GM21786 (cell line): Measurements from ENCODE around the gene SRSF9.
"Not testable (repeated sequence)": the region's sequence is repeated elsewhere in the genome, so short reads cannot be mapped to it uniquely, and the experiment has no call there.

Source experiments
- ATAC-seq: cut with Tn5 transposase; IDR thresholded peaks from one replicate; pipeline ENCODE4 v1.9.1; 2021; ENCODE audit not compliant: unreplicated experiment

SRSF9 gene, protein sequence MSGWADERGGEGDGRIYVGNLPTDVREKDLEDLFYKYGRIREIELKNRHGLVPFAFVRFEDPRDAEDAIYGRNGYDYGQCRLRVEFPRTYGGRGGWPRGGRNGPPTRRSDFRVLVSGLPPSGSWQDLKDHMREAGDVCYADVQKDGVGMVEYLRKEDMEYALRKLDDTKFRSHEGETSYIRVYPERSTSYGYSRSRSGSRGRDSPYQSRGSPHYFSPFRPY

DNA sequence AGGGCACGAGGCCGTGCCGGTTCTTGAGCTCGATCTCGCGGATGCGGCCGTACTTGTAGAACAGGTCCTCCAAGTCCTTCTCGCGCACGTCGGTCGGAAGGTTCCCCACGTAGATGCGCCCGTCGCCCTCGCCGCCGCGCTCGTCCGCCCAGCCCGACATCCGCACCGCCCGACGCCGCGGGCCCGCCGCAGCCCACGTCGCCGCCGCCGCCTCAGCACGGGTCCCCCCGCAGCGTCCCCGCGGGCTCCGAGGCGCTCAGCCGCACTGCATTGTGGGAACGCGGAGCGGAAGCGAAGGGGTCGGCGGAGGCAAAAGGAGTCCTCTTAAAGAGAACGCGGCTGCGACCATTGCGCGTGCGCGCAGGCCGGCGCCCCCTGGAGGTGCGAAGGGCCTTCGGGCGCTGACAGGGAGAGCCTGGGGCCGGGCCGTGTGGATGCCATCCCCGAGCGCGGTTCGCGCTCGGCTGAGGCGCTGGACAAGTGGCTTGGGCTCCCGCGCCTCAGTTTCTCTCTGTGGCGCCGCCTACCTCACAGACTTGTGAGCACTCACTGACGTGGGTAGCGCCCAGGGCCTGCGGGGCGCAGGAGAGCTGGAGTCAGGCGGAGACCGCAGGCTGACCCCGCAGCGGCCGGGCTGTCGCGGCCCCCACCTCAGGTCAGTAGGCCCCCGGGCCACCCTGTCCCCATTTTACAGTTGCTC lies at the start of gene SRSF9:
Gene SRSF9, minus strand, starts transcription at position 299 of the 700 bp plus-strand sequence. Its CDS starts 139 bp downstream, at position 160.
- ATAC-seq: peak; percentile 88

DNA sequence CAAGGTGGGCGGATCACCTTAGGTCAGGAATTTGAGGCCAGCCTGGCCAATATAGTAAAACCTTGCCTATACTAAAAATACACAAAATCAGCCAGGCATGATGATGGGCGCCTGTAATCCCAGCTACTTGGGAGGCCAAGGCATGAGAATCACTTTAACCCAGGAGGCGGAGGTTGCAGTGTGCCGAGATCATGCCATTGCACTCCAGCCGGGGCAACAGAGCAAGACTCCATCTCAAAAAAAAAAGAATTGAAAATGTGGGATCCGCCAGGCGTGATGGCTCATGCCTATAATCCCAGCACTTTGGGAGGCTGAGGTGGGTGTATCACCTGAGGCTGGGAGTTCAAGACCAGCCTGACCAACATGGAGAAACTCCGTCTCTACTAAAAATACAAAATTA lies 49.8 kb upstream of the SRSF9 start:
- not testable (repeated sequence) for ATAC-seq

DNA sequence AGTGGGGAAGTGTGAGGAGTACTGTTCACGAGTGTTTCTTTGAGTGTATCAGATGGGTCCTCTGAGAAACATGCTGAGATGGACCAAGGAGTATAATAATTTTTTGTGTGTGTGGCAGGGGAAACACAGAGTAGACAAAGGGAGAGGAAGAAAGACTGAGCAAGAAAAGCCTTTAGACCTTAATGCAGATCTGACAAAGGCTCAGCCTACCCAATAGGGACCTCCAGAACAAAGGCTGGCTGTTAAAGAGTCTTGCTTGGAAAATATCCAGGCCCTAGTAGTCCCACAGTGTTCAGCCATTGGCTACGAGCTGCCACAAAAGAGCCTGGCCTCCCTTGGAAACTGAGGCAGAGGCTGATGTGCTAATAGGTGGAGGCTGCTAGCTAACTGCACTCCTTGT lies 45.9 kb upstream of the SRSF9 start:
- ATAC-seq: no peak

DNA sequence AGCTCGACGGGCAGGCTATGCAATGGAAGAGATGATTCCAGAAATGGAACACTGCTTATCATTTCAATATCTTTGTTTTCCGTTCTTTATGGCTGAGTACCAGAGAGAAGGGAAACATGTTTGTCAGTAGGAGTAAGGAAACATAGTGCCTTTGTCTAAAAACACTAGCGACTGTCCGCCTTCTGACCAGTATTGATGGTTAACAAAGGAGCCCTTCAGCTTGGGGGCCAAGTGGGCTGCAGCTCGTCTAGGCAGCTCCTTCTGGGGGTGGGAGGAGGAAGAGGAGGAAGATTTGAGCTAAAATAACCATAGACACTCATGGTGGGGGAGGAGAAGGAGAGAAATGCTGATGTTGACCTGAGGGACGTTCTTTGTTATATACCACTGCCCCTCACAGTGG lies 44.5 kb upstream of the SRSF9 start:
- no peak for ATAC-seq

DNA sequence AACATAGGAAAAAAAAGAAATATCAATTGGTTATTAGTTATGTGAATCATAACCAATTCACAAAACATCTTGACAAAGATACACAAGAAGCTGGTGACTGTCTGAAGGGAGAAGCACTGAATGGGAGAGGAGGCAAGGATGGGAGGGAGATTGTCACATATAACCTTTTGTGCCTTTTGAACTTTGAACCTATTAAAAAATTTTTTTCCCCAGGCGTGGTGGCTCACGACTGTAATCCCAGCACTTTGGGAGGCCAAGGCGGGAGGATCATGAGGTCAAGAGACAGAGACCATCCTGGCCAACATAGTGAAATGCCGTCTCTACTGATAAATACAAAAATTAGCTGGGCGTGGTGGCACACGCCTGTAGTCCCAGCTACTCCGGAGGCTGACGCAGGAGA lies 39.0 kb upstream of the SRSF9 start:
- no peak for ATAC-seq

DNA sequence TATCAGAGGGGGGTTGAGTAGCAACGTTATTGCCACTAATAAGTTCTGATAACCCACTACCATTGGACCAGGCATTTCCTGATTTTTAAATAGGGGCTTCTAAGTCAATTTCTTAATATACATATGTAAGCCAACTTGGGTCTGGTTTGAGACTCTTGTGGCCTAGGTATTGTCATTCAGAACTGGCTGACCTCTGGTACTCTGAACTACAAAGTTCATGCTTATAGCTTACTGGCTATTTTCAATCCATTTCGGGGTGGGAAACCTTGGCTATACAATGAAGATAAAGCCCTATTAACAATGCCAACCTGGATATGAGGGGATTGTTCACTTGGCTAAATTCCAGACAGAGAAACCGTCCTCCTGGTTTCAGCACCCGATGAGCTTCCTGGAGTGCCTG lies 35.0 kb upstream of the SRSF9 start:
- no peak for ATAC-seq

DNA sequence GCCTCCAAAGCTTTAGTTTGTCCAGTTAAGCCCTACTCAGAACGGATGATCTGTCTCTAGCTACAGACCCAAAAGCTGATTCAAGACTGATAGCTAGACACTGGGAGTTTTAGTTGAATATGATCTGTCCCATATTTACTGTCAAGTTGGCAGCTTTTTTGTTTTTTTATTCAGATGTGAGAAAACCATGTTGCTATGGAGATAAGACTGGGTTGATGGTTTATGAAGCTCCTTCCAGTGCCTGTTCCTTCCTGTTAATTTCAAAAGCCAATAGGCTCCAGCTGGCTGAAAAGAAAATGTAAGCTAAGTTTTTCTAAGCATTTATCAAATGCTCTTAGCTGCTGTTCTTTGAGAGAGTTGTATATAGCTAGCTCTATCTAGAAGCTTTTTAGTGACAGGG lies 31.0 kb upstream of the SRSF9 start:
- no peak for ATAC-seq

DNA sequence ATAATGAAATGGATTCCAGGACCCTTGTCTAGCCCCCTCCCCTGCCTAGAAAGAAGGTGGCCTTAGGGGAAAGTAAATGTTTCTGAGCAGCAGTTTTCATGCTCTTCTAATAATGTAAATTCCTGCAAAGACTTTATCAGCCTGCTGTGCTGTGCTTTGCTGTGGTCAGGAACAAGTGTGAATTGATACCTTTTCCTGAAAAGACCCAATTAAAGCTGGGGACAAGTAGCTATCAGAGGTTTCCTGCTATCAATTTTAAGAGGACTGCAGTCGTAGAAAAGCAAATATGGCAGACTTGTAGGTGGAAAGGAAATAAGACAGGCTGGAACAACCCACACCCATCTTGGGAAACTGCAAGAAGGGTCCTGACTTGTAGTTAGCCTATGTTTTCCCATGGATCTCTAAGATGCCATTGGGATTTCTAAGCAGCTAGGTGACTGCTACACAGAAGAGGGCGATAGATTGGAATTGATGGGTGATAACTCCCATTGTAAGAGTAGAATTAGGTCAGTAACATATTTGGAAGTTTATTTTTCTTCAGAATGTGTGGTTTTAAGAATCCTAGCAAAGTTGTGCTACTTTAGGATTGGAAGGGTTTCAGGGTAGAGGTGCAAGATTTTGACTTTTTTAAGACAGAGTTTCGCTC lies 29.4 kb upstream of the SRSF9 start:
- no peak for ATAC-seq

DNA sequence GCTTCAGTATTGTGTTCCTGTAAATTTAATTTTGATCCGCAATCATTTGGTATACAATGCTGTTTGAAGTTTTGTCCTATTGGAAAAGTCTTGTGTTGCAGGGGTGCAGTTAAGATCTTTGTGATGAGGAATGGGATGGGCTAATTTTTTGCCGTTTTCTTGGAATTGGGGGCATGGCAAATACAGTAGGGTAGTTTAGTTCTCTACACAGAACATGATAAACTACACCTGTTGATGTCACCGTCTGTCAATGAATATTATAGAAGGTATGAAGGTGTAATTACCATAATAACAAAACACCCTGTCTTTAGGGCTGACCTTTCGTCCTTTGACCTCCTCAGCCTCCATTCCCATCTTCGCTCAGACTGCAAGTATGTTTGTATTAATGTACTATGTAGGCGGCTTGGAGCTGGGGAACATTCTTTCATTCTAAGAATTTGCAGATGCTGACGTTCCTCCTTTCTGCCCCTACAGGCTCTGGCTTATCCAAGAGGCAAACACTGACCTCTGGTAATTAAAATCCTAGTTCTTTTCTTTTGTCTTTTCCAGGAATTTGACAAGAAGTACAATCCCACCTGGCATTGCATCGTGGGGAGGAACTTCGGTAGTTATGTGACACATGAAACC lies 28.1 kb upstream of the SRSF9 start:
- ATAC-seq: no peak

DNA sequence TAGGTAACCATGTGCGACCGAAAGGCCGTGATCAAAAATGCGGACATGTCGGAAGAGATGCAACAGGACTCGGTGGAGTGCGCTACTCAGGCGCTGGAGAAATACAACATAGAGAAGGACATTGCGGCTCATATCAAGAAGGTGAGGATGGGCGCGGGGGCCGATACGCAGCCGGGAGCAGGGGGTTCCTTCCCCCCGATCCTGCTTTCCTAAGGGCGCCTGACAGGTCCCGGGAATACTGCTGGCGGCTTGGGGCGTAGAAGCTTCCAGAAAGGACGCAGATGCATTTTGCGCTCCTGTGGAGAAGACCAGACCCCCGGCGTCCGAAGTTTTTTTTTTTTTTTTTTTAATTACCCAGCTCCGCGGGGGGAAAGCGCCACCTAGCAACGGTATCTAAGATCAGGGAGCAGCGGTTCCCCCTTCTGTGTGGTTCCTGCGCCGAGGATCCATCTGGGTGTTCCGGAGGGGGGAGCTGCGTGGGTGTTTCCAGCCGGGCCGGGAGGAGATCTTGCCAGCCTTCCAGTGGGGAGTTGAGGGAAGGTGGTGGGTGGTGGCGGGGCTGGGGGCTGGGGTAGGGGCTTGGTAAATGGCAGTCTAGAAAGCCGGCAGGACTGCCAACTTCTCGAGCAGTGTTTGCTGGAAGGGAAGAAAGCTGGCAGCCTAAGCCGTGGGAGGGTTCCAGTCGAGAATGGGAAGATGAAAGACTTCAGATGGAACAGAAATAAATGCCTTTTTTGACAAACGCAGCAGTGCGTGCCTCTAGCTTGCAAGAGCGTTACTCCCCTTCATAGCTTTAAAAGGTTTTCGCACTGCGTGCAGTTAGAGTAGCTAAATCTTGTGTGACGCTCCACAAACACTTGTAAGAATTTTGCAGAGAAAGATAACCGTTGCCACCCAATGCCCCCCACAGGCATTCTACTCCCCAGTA lies 27.1 kb upstream of the SRSF9 start:
- ATAC-seq: peak; percentile 7

DNA sequence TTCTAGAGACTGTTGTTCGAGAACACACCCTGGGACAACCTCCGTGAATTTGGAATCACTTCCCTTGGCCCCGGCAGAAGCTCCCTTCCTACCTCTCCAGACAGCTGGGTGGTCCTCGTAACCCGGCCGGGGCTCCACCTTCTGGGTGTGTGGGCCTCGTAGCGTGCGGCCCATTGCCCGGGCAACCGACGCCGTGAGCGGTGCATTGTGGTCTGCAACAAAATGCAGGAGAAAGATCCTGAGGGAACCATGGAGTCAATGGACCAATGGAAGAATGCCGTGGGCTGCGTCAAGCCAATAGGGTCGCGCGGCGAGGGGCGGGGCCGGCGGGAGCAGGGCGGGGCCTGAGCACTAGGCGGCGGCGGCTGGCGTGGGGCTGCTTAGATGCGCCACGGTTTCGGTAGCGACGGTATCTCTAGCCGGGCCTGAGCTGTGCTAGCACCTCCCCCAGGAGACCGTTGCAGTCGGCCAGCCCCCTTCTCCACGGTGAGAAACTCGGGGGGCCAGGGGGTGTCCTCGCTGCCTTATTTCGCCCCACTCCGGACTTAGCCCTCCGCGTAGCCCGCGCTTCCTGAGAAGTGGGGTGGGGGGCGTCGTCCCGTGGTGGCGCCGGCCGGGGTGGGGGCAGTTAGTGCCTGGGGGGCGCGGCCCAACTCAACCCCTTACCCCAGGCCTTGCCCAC lies 26.3 kb upstream of the SRSF9 start, which contains the start of gene DYNLL1:
Gene DYNLL1, plus strand, starts transcription at position 383 of the 682 bp plus-strand sequence. CDS start 309 bp downstream, outside the sequence.
- ATAC-seq: peak; percentile 91

DNA sequence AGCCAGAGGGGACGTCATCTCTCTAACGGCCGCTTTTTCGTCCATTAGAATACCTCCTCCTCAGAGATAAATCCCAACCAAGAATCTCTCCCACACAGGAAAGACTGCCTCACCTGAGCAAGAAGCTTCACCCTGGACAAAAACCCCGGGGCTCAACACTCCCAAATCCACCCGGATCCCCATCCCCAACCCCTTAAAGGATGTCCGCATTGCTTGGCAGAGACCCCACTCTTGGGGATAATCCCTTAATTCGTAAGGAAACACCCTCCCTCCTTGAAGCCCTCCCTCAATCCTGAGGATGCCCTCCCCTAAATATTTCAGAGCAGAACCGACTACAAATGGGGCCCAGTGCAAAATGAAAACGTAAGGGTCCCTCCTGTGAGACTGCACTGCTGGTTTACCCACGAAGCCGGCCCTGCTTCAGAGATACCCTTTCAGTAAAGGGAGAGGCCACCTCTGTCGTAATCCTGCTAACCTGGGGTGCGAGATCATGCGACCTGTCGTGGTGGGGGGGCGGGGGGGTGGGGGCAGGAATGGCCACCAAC lies 25.7 kb upstream of the SRSF9 start:
- no peak for ATAC-seq

DNA sequence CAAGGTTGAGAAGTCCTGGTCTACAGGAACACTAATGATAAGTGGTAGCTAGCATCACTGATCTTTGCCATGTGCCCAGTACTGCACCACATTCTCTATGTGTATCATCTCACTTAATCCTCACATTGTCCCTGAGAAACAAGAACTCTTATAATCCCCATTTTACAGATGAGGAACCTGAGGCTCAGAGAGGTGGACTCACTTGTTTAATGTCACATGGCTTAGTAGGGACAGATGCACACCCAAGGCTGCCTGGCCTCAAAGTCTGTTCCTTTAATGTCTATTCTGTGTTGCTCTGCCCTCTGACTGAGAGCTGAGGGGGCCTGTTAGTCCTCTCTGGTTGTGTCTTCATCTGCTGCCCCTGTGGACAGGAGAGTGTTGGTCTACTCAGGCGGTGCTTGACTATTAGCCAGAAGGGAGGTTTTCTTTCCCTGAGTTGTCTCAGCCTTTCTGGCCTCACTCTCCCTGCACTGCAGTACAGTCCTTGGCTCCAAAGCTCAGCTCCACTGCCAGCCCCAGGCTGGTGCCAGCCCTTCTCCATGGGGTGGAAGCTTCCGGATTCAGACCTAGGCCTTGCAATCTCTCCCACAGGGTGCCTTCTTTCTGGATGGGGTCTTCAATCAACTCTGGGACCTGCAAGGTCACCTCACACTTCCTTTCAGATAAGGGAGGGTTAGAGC lies 21.4 kb upstream of the SRSF9 start:
- no peak for ATAC-seq

DNA sequence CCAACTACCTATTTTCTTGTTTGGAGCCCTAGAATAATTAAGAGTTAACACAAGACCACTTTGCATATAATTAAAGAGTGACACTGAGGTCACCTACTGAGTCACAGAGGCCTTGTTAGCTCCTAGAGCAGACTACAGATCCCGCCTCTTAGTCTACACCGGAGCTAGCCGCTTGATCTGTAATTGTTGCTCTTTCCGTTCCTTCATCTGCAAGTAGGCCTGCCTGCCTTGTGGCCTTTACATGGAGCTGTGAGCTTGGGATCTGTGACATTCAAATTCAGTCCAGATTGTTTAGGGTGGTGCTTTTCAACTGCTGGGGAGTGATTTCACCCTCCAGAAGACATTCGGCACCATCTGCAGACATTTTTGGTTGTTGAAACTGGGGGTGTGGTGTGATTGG lies 20.8 kb upstream of the SRSF9 start:
- ATAC-seq: no peak

DNA sequence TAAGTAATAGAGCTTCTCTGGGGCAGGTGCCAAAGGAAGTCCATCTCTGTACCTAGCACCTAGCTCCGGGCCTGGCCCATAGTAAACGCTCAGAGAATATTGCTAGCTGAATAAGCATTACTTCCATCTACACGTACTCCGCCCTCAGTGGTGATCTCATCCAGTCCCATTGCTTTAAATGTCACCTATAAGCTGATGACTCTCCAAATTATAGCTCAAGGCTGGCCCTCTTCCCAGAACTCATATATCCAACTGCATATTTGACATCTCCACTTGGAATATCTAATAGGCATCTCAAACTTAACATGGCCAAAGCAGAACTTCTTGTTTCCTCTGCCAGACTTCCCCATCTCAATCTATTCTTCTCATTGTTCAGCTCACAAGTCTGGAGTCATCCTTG lies 19.5 kb upstream of the SRSF9 start:
- ATAC-seq: no peak

DNA sequence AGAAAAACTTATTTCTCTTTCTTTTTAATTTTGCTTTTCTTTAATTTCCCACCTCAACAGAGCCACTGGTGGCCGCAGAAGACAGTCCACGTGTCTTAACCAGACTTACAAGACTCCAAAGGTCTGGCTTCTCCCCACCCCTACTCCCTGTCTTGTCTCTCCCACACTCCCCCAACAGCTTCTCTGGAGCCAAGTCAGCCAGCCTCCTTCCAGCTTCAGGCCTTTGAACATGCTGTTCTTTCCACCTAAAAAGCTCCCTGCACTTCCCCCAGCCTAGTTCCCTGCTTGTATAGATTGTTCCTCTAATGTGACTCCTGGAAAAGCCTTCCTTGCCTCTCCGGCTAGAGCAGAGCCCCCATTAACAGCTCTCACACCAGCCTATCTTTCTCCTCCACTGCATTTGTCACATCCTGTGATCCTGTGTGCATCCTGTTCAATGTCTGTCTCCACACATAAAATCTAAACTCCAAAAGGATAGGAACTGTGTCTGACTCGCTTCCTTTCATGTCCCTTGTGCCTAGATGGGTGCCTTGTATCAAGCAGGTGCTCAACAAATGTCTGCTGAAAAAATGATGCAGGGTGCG lies 18.6 kb upstream of the SRSF9 start:
- no peak for ATAC-seq

DNA sequence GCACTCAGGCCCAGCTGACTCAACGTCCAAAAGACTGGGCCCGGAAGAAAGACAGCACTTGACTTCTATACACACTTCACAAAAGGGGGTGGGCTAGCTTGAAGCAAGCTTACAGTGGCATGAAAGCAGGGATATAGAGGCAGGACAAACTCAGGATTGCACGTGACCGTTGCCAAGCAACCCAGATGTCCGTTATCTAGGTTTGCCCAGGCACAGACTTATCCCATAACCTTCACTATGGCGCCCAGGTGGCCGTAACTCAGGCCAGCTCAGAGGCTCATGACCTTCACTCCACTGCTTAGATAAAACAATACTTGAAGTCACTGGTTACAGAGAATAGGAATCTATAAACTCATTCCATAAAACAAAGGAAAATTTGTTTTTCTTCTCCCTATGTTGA lies 18.0 kb upstream of the SRSF9 start:
- not testable (repeated sequence) for ATAC-seq

DNA sequence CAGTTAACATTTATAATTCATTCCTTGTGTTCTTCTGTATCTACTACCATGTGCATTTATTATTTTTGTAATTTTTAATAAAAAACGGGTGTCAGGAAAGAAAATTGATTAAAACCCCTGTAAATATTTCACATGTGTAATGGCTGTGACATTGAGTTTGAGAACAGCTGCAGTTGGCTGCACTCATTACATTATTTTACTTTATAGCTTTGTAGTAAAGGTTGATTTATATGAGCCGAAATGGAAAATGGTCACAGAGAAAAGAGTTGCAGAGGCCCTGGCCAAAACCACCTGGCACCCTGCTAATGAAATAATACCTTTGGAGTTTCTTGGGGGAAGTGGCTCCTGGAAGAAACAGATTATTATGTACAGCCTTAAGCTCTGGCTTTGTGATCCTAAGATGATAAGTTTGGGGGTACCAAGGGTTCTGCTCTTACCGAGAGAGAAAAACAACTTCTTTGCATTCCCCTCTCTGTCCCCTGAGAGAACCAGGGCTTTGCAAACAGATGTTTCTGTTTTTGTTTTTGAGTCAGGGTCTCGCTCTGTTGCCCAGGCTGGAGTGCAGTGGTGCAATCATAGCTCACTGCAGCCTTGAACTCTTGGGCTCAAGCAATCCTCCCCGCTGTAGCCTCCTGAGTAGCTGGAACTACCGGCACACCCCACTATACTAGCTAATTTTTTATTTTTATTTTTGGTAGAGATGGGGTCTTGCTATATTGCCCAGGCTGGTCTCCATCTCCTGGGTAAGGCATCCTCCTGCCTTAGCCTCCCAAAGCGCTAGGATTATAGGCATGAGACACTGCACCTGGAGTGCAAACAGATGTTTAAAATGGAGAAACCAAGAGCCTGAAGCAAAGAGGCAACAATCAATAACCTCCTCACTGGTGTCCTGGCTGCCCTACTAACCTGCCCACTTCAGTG lies 16.7 kb upstream of the SRSF9 start:
- ATAC-seq: no peak
